Colonic mucosa (tissue), 4 donors: Measurements from ENCODE around the gene NFILZ. TPM values are rescaled to one million over a fixed set of nuclear protein-coding genes. Genes with fewer than 3 reads are reported as not detected.
"Not testable (repeated sequence)": the region's sequence is repeated elsewhere in the genome, so short reads cannot be mapped to it uniquely, and the experiment has no call there.

Experiments used
- DNase-seq: peaks from one replicate; pipeline ENCODE4 v3.0.0-alpha.2; 2020
- H3K27ac ChIP-seq: fragments of 200-600 bp; one replicate; pipeline ENCODE4 v1.8.0; 2021
- H3K27me3 ChIP-seq: fragments of 200-600 bp; one replicate; pipeline ENCODE4 v1.8.0; 2021
- H3K36me3 ChIP-seq: fragments of 200-600 bp; one replicate; pipeline ENCODE4 v1.8.0; 2021
- H3K4me1 ChIP-seq: fragments of 200-600 bp; one replicate; pipeline ENCODE4 v1.8.0; 2021; ENCODE audit warnings: mild to moderate bottlenecking
- H3K4me3 ChIP-seq: fragments of 200-600 bp; one replicate; pipeline ENCODE4 v1.8.0; 2021
- H3K9ac ChIP-seq, 2 donors: one replicate each; pipeline ENCODE4 v1.7.0; 2013; ENCODE audit warnings: control low read depth in 2 of 2, low read depth in 2 of 2, low read length in 2 of 2
- H3K9me3 ChIP-seq: fragments of 200-600 bp; one replicate; pipeline ENCODE4 v1.8.0; 2021
- CTCF ChIP-seq: fragments of 200-600 bp; IDR thresholded peaks from one replicate; pipeline ENCODE4 v1.8.0; 2022; ENCODE audit warnings: antibody characterized with exemption, mild to moderate bottlenecking
- intact Hi-C: fragments of 100-400 bp; cut with DNase I; formaldehyde crosslinking; loops from one replicate; pipeline ENCODE4 v1.14.1; 2022
- total RNA-seq, 2 donors: library from RNA; stranded (reverse); fragmentation: NEBNext Ultra II Directional in 1 of 2; extraction: Animal tissue kit (Norgen Biotek cat#: 25700) in 1 of 2; gene quantifications; one replicate each; pipeline ENCODE4 v1.2.1, GENCODE V29; 2021
- donor health status: healthy.
- donor health status: DM: no; HTN: no; CAD: no.
- donor health status: DM: no; HTN: no; CAD: no.

The NFILZ gene
- total RNA-seq, 2 donors from 2014 or later, result not detected

- DNase-seq, result no peak
- H3K36me3 ChIP-seq, result no peaks in the 10 kb centered on the region
- no peak overlapping the region for H3K27ac ChIP-seq
- TF ChIP-seq CTCF, result no peak
- H3K9me3 ChIP-seq, result no peaks in the 10 kb centered on the region
- intact Hi-C loops, result no loop called here
- no peak overlapping the region for H3K4me3 ChIP-seq
- no peak overlapping the region for H3K9ac ChIP-seq
- no peaks in the 10 kb centered on the region for H3K4me1 ChIP-seq
- no peaks in the 10 kb centered on the region for H3K27me3 ChIP-seq
Observed at GRCh38 chr19:8616861-8617260, 13.6 kb upstream of the NFILZ start.

GRCh38 chr19:8617325-8617724 is 13.1 kb upstream of the NFILZ start:
- H3K9me3 ChIP-seq, H3K9ac ChIP-seq, H3K27ac ChIP-seq, H3K36me3 ChIP-seq, intact Hi-C loops, H3K27me3 ChIP-seq, DNase-seq, H3K4me1 ChIP-seq, H3K4me3 ChIP-seq: not testable (repeated sequence)

- intact Hi-C loops, result no loop called here
- H3K9me3 ChIP-seq, result no peaks in the 10 kb centered on the region
Observed at GRCh38 chr19:8617984-8618383, 12.4 kb upstream of the NFILZ start.

GRCh38 chr19:8618751-8619150 is 11.7 kb upstream of the NFILZ start:
- no peak for DNase-seq
- no peak overlapping the region for H3K4me3 ChIP-seq
- no peaks in the 10 kb centered on the region for H3K4me1 ChIP-seq
- no peak overlapping the region for H3K27ac ChIP-seq
- intact Hi-C loops, result no loop called here
- TF ChIP-seq CTCF, result no peak
- H3K9ac ChIP-seq, result no peak overlapping the region
- H3K36me3 ChIP-seq, result no peaks in the 10 kb centered on the region
- no peaks in the 10 kb centered on the region for H3K27me3 ChIP-seq
- no peaks in the 10 kb centered on the region for H3K9me3 ChIP-seq

More at GRCh38 chr19:8617984-8618383, 12.4 kb upstream of the NFILZ start:
- H3K9ac ChIP-seq, result no peak overlapping the region
- TF ChIP-seq CTCF, result no peak
- no peak overlapping the region for H3K4me3 ChIP-seq
- no peaks in the 10 kb centered on the region for H3K4me1 ChIP-seq
- H3K36me3 ChIP-seq, result no peaks in the 10 kb centered on the region
- no peak overlapping the region for H3K27ac ChIP-seq
- DNase-seq, result no peak
- H3K27me3 ChIP-seq, result no peaks in the 10 kb centered on the region

GRCh38 chr19:8622886-8623285 is 7.5 kb upstream of the NFILZ start:
- H3K27ac ChIP-seq, H3K9me3 ChIP-seq, H3K9ac ChIP-seq, H3K36me3 ChIP-seq, H3K27me3 ChIP-seq, intact Hi-C loops, DNase-seq, H3K4me1 ChIP-seq, H3K4me3 ChIP-seq: not testable (repeated sequence)

- Histone ChIP-seq H3K9ac (no peak overlapping the region), H3K27ac (no peak overlapping the region), H3K4me1 (no peaks in the 10 kb centered on the region), H3K9me3 (no peaks in the 10 kb centered on the region), H3K36me3 (no peaks in the 10 kb centered on the region), H3K27me3 (no peaks in the 10 kb centered on the region), H3K4me3 (no peak overlapping the region)
- no peak for DNase-seq
- no peak for TF ChIP-seq CTCF
- intact Hi-C loops, result no loop called here
Observed at GRCh38 chr19:8626842-8627241, 3.6 kb upstream of the NFILZ start.

- no peaks in the 10 kb centered on the region for H3K4me1 ChIP-seq
- no peak overlapping the region for H3K27ac ChIP-seq
- no peak overlapping the region for H3K9ac ChIP-seq
- H3K9me3 ChIP-seq, result no peaks in the 10 kb centered on the region
- no peak overlapping the region for H3K4me3 ChIP-seq
- DNase-seq, result no peak
- no peaks in the 10 kb centered on the region for H3K27me3 ChIP-seq
- TF ChIP-seq CTCF, result no peak
- intact Hi-C loops, result no loop called here
- no peaks in the 10 kb centered on the region for H3K36me3 ChIP-seq
Observed at GRCh38 chr19:8629184-8629583, 1.2 kb upstream of the NFILZ start.
